Measurements from ENCODE around the gene KRT33A. TPM values are rescaled to one million over a fixed set of nuclear protein-coding genes. Genes with fewer than 3 reads are reported as not detected.

KRT33A gene
- total and polyA plus RNA-seq, 7 donors, result not detected

DNA sequence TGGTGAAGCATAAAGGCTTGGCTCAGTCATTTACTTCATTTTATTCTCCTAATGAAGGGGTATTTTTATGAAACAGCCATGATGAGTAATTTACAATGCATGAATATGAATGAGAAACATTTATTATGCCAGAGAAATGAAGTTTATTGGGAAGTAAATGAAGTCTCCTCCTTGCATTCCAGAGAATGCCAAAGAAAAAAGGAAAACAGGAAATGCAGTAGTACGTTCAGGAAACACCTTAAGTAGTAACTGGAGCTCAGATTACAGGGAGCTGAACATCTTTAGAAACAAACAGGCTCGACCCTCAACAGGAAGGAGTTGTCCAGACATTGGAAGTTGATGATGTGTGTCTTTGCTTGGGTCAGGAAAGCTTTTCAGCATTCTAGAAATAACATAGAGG is 26.9 kb upstream of the KRT33A start:
- TF ChIP-seq, protein P1, sequence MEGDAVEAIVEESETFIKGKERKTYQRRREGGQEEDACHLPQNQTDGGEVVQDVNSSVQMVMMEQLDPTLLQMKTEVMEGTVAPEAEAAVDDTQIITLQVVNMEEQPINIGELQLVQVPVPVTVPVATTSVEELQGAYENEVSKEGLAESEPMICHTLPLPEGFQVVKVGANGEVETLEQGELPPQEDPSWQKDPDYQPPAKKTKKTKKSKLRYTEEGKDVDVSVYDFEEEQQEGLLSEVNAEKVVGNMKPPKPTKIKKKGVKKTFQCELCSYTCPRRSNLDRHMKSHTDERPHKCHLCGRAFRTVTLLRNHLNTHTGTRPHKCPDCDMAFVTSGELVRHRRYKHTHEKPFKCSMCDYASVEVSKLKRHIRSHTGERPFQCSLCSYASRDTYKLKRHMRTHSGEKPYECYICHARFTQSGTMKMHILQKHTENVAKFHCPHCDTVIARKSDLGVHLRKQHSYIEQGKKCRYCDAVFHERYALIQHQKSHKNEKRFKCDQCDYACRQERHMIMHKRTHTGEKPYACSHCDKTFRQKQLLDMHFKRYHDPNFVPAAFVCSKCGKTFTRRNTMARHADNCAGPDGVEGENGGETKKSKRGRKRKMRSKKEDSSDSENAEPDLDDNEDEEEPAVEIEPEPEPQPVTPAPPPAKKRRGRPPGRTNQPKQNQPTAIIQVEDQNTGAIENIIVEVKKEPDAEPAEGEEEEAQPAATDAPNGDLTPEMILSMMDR (IDR thresholded peaks at IDR 0.05), result no peak
- Histone ChIP-seq H3K4me3 (no peak overlapping the region), H3K9me3 (no peaks in the 10 kb centered on the region), H3K27ac (no peak overlapping the region), H3K27me3 (no peaks in the 10 kb centered on the region), H3K36me3 (no peaks in the 10 kb centered on the region), H3K4me1 (no peaks in the 10 kb centered on the region)
- intact Hi-C loops (cut with DNase I), result no loop called here
- no peak for DNase-seq
- 9 to 16% methylated on average over 2 of the region's 2 CpGs for WGBS, 2 donors

DNA sequence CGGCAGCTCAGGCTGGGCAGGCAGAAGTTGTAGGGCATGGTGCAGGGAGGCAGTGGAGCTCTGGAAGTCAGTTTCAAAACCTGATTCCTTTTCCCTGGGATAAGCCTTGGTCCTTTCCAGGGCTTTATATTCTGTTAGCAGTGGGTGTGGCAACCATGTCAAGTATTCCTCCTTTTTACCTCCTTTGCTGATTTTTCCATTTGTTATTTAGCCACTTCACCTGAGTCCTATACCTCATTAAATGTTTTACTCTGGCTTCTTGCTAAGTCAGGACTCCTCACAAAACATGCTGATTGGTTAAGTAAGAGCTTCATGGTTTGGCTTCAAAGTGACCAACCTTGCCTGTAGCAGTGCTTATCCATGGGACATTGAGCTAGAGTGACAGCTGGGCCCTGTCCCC is 19.1 kb upstream of the KRT33A start, which contains the start of gene KRT33B:
Gene KRT33B, minus strand, starts transcription at position 101 of the 400 bp plus-strand sequence. Its CDS starts 63 bp downstream, at position 38.
- no peak for DNase-seq
- 94 to 96% methylated on average over 1 of the region's 1 CpG for WGBS, 2 donors
- Histone ChIP-seq H3K36me3 (no peaks in the 10 kb centered on the region), H3K27ac (no peak within 1 kb of the TSS), H3K4me1 (no peaks in the 10 kb centered on the region), H3K4me3 (no peak within 1 kb of the TSS), H3K27me3 (no peaks in the 10 kb centered on the region), H3K9me3 (no peaks in the 10 kb centered on the region)
- intact Hi-C loops (cut with DNase I), result no loop called here
- TF ChIP-seq EP300 (IDR thresholded peaks at IDR 0.05), result no peak
- no peak for TF ChIP-seq POLR2AphosphoS5 (IDR thresholded peaks at IDR 0.05)
- TF ChIP-seq POLR2A (IDR thresholded peaks at IDR 0.05), result no peak
- TF ChIP-seq, protein P1 (IDR thresholded peaks at IDR 0.05), result no peak

DNA sequence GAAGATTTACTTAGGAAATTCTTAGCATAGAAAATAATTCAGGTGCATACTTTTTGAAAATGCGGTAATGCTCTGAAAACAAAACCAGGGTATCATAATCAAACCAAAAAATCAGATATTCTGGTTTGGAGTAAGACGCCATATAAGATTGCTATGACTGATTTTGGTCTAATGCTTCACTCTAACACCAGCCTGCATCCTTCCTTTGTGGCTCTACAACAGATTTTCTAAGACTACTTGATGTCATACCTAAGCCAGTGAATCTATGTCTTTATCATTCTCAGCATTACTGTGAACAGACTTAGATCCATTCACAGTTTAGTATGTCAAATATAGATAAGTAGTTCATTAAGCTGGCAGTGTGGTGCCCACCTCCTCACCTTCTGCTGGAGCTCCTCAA is 18.4 kb upstream of the KRT33A start:
- TF ChIP-seq POLR2AphosphoS5 (IDR thresholded peaks at IDR 0.05), result no peak
- no peak for TF ChIP-seq POLR2A (IDR thresholded peaks at IDR 0.05)
- TF ChIP-seq, protein P1 (IDR thresholded peaks at IDR 0.05), result no peak
- TF ChIP-seq EP300 (IDR thresholded peaks at IDR 0.05), result no peak
- 91 to 92% methylated on average over 2 of the region's 2 CpGs for WGBS, 2 donors
- Histone ChIP-seq H3K4me3 (no peak overlapping the region), H3K4me1 (no peaks in the 10 kb centered on the region), H3K36me3 (no peaks in the 10 kb centered on the region), H3K9me3 (no peaks in the 10 kb centered on the region), H3K27me3 (no peaks in the 10 kb centered on the region), H3K27ac (no peak overlapping the region)
- intact Hi-C loops (cut with DNase I), result no loop called here
- DNase-seq, result no peak

DNA sequence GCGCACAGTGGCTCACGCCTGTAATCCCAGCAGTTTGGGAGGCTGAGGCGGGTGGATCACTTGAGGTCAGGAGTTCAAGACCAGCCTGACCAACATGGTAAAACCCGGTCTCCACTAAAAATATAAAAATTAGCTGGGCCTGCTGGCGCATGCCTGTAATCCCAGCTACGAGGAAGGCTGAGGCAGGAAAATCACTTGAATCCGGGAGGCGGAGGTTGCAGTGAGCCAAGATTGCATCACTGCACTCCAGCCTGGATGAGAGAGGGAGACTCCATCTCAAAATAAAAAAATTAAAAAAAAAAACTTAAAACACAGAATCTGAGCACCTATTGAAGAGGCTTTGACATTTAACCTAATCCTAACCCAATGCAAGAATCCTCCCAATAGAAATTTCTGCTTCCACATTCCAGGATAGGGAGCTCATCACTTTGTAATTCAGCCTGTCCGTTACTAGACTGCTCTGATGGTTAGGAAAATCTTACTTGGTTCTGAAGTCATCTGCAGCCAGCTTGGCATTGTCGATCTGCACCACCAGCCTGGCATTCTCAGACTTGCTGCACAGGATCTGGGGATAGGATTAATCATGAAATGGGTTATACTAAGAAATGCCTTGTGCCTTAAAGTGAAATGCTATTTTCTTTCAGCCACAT is 16.9 kb upstream of the KRT33A start:
- Histone ChIP-seq H3K4me3 (no peak overlapping the region), H3K9me3 (no peaks in the 10 kb centered on the region), H3K4me1 (no peaks in the 10 kb centered on the region), H3K27me3 (no peaks in the 10 kb centered on the region), H3K36me3 (no peaks in the 10 kb centered on the region), H3K27ac (no peak overlapping the region)
- WGBS, 2 donors, result 81 to 85% methylated on average over 10 of the region's 10 CpGs
- no peak for DNase-seq
- no peak for TF ChIP-seq EP300 (IDR thresholded peaks at IDR 0.05)
- TF ChIP-seq POLR2AphosphoS5 (IDR thresholded peaks at IDR 0.05), result no peak
- no peak for TF ChIP-seq POLR2A (IDR thresholded peaks at IDR 0.05)
- TF ChIP-seq, protein P1 (IDR thresholded peaks at IDR 0.05), result no peak
- intact Hi-C loops (cut with DNase I), result no loop called here

DNA sequence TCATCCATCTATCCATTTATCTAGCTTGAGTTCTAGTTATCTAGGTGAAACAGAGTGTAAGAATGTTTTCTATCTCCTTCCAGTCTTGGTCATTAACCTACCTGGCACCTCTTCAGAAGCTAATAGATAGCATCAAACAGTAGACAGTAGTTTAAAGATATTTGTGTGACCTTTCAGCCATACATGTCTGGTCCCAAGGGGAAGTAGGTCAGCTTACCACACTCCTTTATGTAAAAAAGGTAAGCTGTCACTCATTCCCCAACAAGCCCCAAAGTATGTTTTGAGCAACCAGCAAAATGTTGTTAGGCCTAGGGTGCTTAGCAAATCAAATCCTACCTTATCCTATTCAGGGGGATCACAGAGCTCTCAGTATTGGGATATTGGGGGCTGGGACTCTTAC is 15.4 kb upstream of the KRT33A start:
- no peak for DNase-seq
- TF ChIP-seq EP300 (IDR thresholded peaks at IDR 0.05), result no peak
- no peak for TF ChIP-seq POLR2AphosphoS5 (IDR thresholded peaks at IDR 0.05)
- TF ChIP-seq POLR2A (IDR thresholded peaks at IDR 0.05), result no peak
- TF ChIP-seq, protein P1 (IDR thresholded peaks at IDR 0.05), result no peak
- Histone ChIP-seq H3K27me3 (no peaks in the 10 kb centered on the region), H3K27ac (no peak overlapping the region), H3K36me3 (no peaks in the 10 kb centered on the region), H3K4me3 (no peak overlapping the region), H3K4me1 (no peaks in the 10 kb centered on the region), H3K9me3 (no peaks in the 10 kb centered on the region)
- intact Hi-C loops (cut with DNase I), result no loop called here
